ENCODE results near the gene COMMD2. TPM values are rescaled to one million over a fixed set of nuclear protein-coding genes. Genes with fewer than 3 reads are reported as not detected.

COMMD2 gene
- total RNA-seq, 1 donor from 2014 or later: 54.2 TPM

- DNase-seq (ENCODE audit: low read depth): peak; percentile 19
Measured at GRCh38 chr3:149763565-149764195, 11.4 kb upstream of the COMMD2 start.

DNA sequence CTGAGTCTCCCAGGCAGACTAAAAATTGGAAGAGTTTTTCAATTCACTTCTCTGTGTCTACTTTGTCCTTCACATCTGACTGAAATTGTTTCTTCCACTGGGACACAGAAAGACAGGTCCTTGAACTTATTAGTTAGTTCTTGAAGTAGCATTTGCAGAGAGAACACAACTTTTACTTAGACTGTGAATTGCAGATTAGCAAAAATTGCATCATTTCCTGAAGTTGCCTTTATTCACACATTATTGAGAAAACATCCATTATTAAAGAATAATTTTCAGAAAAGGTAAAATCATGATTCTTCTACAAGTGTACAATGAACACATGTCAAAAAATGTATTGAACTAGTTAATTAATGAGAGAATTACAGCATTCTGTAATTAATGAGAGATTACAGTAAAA is 1.4 kb upstream of the COMMD2 start:
- DNase-seq (ENCODE audit: low read depth): no peak

DNA sequence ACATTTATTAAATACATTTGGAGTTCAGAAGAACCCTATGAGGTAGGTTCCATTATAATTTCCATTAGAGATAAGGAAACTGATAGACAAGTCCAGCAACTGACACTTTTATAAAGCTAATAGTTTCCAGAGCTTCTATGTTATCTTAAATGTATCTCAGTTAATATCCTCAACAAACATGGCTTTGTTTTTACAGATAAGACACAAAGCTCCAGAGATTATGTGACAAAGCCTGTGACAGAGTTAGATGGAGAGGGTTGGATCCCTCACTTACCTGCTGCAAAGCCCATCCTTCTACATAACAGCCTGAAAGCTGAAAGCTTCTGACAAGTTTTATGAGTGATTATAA is 473 bp upstream of the COMMD2 start:
- DNase-seq (ENCODE audit: low read depth): no peak

- DNase-seq (ENCODE audit: low read depth): peak; percentile 9
Measured at GRCh38 chr3:149751551-149751950, 738 bp downstream of the COMMD2 start.

DNA sequence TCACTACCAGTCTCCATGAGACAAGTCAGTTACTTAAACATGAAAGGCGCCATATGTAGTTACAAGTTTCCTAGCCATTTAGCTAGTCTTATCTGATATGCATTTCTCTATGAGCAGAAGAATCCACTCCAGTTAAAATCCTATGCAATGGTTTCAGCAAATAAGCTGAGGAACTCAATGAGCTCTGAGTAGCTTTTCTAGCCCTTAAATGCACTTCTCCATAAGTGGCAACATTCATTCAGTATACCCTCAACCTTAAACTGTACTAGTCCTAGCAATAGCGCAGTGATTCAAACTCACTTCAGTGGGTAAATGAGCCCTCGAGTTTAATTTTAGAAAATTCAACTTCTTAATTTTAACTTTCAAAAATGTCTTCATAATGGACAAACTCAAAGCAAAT is 7.7 kb downstream of the COMMD2 start:
- DNase-seq (ENCODE audit: low read depth): no peak

- no peak for DNase-seq (ENCODE audit: low read depth)
Measured at GRCh38 chr3:149744151-149744550, 8.1 kb downstream of the COMMD2 start.

DNA sequence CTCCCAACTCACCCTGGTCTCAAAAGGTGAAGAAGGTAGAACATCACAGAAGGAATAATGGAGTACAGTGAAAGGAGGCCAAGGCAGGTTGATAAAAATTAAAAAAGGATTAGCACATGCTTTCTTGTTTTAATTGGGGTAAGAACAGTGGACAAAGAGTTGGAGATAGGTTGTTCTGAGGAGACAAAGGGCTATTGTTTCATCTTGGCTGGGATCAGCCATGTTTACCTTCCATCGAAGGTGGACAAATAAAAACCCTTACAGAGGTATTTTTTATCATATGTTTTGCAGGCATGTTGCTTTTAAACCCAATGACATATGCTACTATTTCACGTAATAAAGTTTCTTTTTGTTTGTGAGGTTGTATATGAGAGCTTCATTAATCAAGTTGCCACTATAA is 12.9 kb downstream of the COMMD2 start:
- no peak for DNase-seq (ENCODE audit: low read depth)

DNA sequence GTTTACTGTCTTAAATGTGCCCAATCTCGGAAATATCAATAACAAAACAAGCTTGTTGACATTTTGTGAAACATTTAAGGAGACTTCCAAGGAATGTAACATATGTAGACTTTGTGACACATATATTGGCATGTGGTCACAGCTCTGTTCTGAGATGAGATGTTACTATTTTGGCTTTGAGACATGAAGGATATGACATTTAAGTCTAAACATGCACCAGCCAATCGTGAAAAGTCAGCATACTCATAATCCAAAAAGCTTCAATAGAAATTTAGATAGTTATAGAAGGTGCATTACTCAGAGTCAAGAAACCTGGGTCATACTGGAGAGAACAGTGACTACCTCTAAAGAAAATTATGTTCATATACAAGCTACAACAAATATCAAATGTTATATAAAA is 13.4 kb downstream of the COMMD2 start:
- no peak for DNase-seq (ENCODE audit: low read depth)

DNA sequence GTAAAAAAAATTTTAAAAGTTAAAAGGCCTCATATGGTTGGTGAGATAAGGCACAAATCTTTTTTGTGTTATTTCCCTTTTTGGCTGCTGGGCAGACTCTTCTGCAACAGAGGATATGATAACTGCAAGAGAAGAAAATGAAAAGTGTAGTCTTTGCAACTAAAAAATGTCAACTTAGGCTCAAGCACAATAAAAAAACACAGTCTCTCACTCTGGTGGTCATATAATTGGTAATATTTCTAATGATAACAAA is 15.4 kb downstream of the COMMD2 start:
- no peak for DNase-seq (ENCODE audit: low read depth)

GRCh38 chr3:149736175-149736952 is 15.9 kb downstream of the COMMD2 start:
- peak; percentile 98 for DNase-seq (ENCODE audit: low read depth)

DNA sequence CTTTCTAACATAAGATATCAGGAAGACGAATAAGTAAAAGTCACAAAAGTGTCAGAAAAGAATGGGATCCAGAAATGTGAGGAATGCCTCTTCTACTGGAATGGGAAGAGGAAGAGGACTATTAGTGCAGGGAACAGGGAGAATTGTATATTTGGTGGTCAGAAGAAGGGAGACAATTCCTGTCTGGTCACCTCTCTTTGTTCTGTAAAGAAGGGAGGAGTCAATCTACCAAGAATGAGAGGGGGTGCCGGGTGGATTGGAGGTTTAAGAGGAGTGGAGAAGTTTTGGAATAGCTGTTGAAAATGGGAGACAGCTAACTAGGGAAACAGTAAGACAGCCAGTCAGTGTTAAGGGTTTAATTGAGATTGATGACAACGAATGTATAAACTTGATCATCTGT is 20.1 kb downstream of the COMMD2 start:
- DNase-seq (ENCODE audit: low read depth): no peak

GRCh38 chr3:149727656-149728055 is 24.6 kb downstream of the COMMD2 start:
- no peak for DNase-seq (ENCODE audit: low read depth)

DNA sequence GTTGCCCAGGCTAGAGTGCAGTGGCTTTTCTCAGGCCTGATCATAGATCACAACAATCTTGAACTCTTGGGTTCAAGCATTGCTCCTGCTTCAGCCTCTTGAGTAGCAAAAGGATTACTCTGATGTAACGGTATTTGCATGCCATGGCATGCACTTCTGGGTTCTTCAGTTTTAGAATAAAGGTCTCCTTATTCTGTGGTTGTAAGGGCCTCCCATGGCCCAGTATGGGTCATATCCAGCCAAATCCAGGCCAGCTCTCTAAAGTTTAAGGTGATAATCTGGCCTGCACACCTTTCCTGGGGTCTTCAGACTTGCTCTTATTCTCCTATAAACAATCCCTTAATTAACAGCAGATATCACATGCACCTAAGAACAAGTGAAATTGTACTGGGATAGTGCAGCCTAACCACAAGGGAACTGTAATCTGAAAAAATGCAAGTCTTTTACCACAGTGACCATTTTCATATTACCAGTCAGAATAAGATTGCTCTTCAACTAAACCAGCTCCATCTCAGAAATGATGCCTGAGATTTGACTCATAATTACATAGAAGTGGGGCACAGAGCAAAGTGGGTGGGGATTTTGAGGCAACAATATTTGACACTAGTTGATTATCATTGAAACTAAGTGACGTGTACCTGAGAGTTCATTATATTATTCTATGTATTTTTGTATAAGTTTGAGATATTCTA is 25.4 kb downstream of the COMMD2 start:
- no peak for DNase-seq (ENCODE audit: low read depth)

- no peak for DNase-seq (ENCODE audit: low read depth)
Measured at GRCh38 chr3:149723781-149724180, 28.5 kb downstream of the COMMD2 start.

- DNase-seq (ENCODE audit: low read depth): no peak
Measured at GRCh38 chr3:149720918-149721317, 31.4 kb downstream of the COMMD2 start.

- DNase-seq (ENCODE audit: low read depth): peak; percentile 77
Measured at GRCh38 chr3:149717391-149718056, 34.8 kb downstream of the COMMD2 start.

- no peak for DNase-seq (ENCODE audit: low read depth)
Measured at GRCh38 chr3:149716984-149717383, 35.3 kb downstream of the COMMD2 start.

DNA sequence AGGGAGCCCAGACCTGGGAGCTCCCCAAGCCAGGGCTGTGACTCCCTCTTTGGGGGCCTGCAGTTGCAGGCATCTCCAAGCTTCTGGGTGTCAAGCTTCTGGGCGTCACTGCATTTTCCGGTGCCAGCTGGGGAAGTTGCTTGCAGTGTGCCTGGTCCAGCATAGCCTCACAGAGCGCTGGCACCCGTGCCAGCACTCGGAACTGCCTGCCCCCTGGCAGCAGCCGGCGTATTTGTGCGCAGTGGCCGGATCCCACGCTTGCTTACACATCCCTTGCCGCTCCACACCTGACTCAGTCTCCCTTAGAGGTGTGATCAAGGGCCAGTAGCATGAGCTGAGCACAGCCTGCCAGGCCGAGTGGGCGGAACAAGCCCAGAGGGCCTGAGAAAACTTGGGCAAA is 37.0 kb downstream of the COMMD2 start:
- DNase-seq (ENCODE audit: low read depth): no peak

DNA sequence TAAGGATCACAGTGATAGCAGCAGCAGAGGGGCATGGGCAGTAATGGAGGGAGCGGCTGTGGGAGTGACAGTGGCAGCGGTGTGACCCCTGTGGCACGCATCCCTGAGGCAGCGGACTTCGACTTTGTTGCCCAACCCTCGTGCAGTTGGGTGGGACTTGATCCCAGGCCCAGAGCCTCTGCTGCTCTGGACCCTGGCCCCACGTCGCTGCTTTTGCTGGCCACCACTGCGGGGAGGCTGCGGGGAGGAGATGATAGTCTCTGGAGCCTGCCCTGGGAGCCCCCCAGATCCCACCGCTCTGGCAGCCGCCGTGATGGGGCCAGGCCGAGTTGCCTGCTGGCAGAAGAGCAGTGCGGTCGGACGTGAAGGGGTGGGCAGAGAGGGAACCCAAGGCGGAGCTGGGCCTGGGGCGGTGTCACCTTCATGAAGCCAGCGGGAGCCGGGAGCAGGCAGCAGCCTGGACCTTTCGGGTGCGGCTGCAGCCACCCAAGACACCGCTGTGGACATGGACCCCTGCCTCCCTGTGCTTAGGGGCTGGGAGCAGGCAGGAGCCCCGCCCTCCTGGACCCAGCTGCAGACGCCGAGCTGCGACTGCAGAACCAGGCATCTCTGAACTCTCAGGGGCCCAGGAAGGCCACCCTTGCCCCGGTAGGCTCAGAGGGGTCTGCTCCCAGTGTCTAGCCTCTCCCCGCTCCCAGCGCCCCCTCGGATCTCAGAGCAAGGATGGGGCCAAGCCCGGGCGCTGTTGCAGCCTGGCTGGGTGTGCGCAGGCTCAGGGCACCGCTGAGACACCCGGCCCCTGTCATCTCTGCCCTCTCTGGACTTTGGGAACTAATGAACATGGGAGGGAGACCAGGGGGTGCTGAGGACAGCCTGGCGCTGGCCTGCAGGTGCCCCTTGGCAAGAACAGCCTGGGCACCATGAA is 38.3 kb downstream of the COMMD2 start:
- DNase-seq (ENCODE audit: low read depth): no peak

DNA sequence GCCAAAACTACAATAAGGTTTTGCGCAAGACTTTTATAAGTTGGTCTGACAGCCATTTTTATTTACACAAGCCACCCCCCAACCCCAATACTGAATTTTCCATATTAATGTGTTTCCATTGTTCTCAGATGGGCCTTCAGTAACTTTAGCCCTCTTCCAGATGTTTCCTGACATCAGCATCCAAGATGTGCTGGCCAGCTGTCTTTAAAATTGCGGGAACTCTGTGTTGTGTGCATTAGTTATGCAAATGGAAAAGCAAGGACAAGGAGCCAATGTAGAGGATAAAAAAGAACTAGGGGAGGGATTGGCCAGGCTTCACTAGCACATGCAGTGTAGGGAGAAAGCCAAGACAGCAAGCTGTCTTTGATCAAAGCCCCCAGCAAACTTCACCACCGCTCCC is 45.4 kb downstream of the COMMD2 start:
- DNase-seq (ENCODE audit: low read depth): no peak

- no peak for DNase-seq (ENCODE audit: low read depth)
Measured at GRCh38 chr3:149705416-149705815, 46.9 kb downstream of the COMMD2 start.

GRCh38 chr3:149703466-149703865 is 48.8 kb downstream of the COMMD2 start:
- DNase-seq (ENCODE audit: low read depth): no peak

Measured in renal cortical epithelial cell (primary cell).